ENCODE data around the gene DOLPP1.

The DOLPP1 gene

DNA sequence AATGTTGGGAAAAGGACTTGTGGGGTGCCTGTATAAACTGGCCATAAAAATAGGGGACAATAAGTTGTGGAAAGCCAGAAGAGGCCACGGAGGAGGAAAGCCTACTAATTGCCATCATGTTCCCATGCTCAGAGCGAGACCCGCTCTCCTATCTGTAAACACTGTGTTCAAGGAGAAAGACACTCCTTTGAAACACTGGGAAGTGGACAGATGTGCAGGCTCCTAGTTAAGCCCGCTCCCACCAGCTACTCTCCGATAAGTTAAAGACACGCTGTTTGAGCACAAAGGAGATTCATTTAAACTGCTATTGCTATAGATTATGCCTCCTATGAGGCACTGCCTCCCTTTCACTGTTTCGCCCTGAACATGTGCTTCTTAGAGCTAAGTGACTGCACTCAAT is 20.4 kb downstream of the DOLPP1 start:
- Histone ChIP-seq H3K9me3 (ENCODE audit: control insufficient read depth, insufficient read depth, low read depth, low read length) (no peaks in the 10 kb centered on the region), H3K4me3 (ENCODE audit: low read depth, low read length) (no peak overlapping the region), H3K27ac (ENCODE audit: extremely low read depth, low read depth, low read length) (no peak overlapping the region), H3K36me3 (ENCODE audit: control insufficient read depth in 2 of 2, insufficient read depth in 1 of 2, low read length in 2 of 2) (peaks cover 0 to 14% of the 10 kb centered on the region in 2 experiments; a peak in 1 of 3 replicates), H3K4me1 (ENCODE audit: control insufficient read depth, insufficient read depth, low read length) (no peaks in the 10 kb centered on the region)
- ChIA-PET CTCF (interaction anchor here (1.0 kb wide), 2 partner anchors 24 to 701 kb away, joined by 3 read pairs; no protein-coding TSS in a partner anchor), POLR2A (no interaction called here)
- no peak for TF ChIP-seq ZFP3 (tag by site-specific recombination; IDR thresholded peaks at IDR 0.05; ENCODE audit: low read depth)
- TF ChIP-seq, protein P1, sequence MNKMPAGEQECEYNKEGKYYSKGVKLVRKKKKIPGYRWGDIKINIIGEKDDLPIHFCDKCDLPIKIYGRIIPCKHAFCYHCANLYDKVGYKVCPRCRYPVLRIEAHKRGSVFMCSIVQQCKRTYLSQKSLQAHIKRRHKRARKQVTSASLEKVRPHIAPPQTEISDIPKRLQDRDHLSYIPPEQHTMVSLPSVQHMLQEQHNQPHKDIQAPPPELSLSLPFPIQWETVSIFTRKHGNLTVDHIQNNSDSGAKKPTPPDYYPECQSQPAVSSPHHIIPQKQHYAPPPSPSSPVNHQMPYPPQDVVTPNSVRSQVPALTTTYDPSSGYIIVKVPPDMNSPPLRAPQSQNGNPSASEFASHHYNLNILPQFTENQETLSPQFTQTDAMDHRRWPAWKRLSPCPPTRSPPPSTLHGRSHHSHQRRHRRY (tag by site-specific recombination; IDR thresholded peaks at IDR 0.05) = no peak

DNA sequence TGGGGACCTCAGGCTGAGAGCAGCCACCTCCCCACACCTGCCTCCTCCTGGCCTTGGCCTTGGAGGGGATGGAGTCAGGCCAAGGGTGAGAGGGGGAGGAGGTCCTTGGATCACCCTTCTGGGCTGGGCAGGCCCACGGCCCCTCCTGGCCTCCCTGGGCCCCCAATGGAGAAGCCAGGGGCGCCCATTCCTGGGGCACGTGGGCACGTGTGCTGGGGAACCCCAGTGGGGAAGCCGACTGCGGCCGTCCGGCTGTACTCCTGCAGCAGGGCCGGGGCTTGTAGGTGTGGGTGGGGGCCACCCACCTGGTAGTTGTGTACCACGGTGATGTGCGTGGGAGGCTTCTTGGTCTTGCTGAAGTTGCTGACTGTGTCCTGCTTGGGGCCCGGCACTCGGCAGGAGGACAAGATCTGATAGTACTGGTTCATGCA is 21.2 kb downstream of the DOLPP1 start:
- CTCF ChIA-PET = no interaction called here
- no peak overlapping the region for H3K4me3 ChIP-seq (ENCODE audit: low read depth, low read length)

DNA sequence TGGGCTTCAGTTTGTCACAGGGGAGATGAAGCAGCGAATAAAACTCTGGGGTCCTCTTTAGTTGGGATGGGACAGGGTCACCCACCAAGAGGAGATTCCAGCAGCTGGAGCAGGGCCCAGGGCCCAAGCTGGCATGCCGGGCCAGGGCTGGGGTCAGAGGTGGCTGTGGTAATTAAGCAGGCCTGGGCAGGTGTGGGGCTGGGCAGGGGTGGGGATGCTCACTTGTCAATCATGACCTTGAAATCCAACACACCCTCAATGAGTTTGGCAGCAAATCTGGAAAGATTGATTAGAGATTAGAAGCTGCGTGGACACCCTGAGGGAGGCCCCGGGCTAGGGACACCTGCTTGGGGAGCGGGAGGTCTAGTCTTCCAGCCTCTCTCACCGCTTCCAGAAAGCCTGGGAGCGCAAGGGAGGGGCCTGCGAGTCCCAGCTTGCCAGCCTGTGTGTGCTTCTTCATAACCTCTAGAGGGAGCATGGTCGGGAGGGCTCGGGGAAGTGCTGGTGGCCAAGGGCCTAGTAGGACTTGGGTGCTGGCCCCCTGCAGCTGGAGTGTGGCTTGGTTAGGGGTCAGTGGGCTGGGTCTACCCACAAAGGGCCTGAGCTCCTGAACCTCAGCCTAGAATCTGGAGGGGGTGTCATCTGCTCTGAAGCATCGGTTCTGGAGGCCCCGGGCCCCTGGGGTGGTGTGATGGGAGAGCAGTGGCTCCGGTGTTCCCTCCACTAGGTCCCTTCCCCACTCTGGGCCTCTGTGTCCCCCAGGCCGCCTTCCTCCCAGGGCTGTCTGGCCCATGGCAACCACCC is 22.1 kb downstream of the DOLPP1 start:
- Histone ChIP-seq H3K36me3 (ENCODE audit: control insufficient read depth in 2 of 2, insufficient read depth in 1 of 2, low read length in 2 of 2) (peaks cover 0 to 14% of the 10 kb centered on the region in 2 experiments; a peak in 1 of 3 replicates), H3K4me3 (ENCODE audit: low read depth, low read length) (no peak overlapping the region), H3K9me3 (ENCODE audit: control insufficient read depth, insufficient read depth, low read depth, low read length) (no peaks in the 10 kb centered on the region), H3K27ac (ENCODE audit: extremely low read depth, low read depth, low read length) (no peak overlapping the region), H3K4me1 (ENCODE audit: control insufficient read depth, insufficient read depth, low read length) (no peaks in the 10 kb centered on the region)
- CTCF ChIA-PET = interaction anchor here (0.6 to 1.2 kb wide), 4 partner anchors 25 to 518 kb away, joined by 3 to 4 read pairs (median 3); no protein-coding TSS in a partner anchor
- POLR2A ChIA-PET = interaction anchor here (1.0 to 1.2 kb wide), 2 partner anchors 9 to 29 kb away, joined by 3 to 5 read pairs; partner anchors contain the start of gene PTPA
- no peak for TF ChIP-seq ZEB2 (tag by site-specific recombination; IDR thresholded peaks at IDR 0.05)
- TF ChIP-seq, protein P2, sequence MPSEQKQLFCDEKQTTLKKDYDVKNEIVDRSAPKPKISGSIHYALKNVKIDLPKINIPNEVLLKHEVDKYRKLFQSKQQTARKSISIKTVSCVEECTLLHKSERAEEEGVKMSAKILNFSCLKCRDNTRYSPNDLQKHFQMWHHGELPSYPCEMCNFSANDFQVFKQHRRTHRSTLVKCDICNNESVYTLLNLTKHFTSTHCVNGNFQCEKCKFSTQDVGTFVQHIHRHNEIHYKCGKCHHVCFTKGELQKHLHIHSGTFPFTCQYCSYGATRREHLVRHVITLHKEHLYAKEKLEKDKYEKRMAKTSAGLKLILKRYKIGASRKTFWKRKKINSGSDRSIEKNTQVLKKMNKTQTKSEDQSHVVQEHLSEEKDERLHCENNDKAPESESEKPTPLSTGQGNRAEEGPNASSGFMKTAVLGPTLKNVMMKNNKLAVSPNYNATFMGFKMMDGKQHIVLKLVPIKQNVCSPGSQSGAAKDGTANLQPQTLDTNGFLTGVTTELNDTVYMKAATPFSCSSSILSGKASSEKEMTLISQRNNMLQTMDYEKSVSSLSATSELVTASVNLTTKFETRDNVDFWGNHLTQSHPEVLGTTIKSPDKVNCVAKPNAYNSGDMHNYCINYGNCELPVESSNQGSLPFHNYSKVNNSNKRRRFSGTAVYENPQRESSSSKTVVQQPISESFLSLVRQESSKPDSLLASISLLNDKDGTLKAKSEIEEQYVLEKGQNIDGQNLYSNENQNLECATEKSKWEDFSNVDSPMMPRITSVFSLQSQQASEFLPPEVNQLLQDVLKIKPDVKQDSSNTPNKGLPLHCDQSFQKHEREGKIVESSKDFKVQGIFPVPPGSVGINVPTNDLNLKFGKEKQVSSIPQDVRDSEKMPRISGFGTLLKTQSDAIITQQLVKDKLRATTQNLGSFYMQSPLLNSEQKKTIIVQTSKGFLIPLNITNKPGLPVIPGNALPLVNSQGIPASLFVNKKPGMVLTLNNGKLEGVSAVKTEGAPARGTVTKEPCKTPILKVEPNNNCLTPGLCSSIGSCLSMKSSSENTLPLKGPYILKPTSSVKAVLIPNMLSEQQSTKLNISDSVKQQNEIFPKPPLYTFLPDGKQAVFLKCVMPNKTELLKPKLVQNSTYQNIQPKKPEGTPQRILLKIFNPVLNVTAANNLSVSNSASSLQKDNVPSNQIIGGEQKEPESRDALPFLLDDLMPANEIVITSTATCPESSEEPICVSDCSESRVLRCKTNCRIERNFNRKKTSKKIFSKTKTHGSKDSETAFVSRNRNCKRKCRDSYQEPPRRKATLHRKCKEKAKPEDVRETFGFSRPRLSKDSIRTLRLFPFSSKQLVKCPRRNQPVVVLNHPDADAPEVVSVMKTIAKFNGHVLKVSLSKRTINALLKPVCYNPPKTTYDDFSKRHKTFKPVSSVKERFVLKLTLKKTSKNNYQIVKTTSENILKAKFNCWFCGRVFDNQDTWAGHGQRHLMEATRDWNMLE (tag by site-specific recombination; conservative IDR thresholded peaks at IDR 0.05; ENCODE audit: low read depth) = no peak
- no peak for TF ChIP-seq ZNF23 (tag by site-specific recombination; IDR thresholded peaks at IDR 0.05; ENCODE audit: borderline replicate concordance)
- no peak for TF ChIP-seq ZFP69B (tag by site-specific recombination; IDR thresholded peaks at IDR 0.05)
- TF ChIP-seq, protein P3, sequence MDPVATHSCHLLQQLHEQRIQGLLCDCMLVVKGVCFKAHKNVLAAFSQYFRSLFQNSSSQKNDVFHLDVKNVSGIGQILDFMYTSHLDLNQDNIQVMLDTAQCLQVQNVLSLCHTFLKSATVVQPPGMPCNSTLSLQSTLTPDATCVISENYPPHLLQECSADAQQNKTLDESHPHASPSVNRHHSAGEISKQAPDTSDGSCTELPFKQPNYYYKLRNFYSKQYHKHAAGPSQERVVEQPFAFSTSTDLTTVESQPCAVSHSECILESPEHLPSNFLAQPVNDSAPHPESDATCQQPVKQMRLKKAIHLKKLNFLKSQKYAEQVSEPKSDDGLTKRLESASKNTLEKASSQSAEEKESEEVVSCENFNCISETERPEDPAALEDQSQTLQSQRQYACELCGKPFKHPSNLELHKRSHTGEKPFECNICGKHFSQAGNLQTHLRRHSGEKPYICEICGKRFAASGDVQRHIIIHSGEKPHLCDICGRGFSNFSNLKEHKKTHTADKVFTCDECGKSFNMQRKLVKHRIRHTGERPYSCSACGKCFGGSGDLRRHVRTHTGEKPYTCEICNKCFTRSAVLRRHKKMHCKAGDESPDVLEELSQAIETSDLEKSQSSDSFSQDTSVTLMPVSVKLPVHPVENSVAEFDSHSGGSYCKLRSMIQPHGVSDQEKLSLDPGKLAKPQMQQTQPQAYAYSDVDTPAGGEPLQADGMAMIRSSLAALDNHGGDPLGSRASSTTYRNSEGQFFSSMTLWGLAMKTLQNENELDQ (tag by site-specific recombination; IDR thresholded peaks at IDR 0.05; ENCODE audit: low read depth) = no peak
- no peak for TF ChIP-seq ZNF10 (tag by site-specific recombination; IDR thresholded peaks at IDR 0.05)
- TF ChIP-seq, protein P4, sequence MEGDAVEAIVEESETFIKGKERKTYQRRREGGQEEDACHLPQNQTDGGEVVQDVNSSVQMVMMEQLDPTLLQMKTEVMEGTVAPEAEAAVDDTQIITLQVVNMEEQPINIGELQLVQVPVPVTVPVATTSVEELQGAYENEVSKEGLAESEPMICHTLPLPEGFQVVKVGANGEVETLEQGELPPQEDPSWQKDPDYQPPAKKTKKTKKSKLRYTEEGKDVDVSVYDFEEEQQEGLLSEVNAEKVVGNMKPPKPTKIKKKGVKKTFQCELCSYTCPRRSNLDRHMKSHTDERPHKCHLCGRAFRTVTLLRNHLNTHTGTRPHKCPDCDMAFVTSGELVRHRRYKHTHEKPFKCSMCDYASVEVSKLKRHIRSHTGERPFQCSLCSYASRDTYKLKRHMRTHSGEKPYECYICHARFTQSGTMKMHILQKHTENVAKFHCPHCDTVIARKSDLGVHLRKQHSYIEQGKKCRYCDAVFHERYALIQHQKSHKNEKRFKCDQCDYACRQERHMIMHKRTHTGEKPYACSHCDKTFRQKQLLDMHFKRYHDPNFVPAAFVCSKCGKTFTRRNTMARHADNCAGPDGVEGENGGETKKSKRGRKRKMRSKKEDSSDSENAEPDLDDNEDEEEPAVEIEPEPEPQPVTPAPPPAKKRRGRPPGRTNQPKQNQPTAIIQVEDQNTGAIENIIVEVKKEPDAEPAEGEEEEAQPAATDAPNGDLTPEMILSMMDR (tag by site-specific recombination; IDR thresholded peaks at IDR 0.05) = peak; percentile 82
- no peak for TF ChIP-seq ZNF660 (tag by site-specific recombination; IDR thresholded peaks at IDR 0.05)
- TF ChIP-seq IKZF3 (tag by site-specific recombination; IDR thresholded peaks at IDR 0.05) = 0 out of 2 replicates have a peak, but pooled peaks have one; percentile 26
- peak; percentile 65 for TF ChIP-seq ZNF341 (tag by site-specific recombination; IDR thresholded peaks at IDR 0.05; ENCODE audit: low read depth)
- TF ChIP-seq ZNF148 (tag by site-specific recombination; IDR thresholded peaks at IDR 0.05; ENCODE audit: borderline replicate concordance) = no peak
- no peak for TF ChIP-seq ZFHX2 (tag by site-specific recombination; conservative IDR thresholded peaks at IDR 0.05)

More for the DNA sequence above, 21.2 kb downstream of the DOLPP1 start:
- Histone ChIP-seq H3K4me1 (ENCODE audit: control insufficient read depth, insufficient read depth, low read length) (no peaks in the 10 kb centered on the region), H3K36me3 (ENCODE audit: control insufficient read depth in 2 of 2, insufficient read depth in 1 of 2, low read length in 2 of 2) (peaks cover 0 to 10% of the 10 kb centered on the region in 2 experiments; a peak in 1 of 3 replicates), H3K27ac (ENCODE audit: extremely low read depth, low read depth, low read length) (no peak overlapping the region), H3K9me3 (ENCODE audit: control insufficient read depth, insufficient read depth, low read depth, low read length) (no peaks in the 10 kb centered on the region)
- TF ChIP-seq EGR2 (tag by site-specific recombination; IDR thresholded peaks at IDR 0.05; ENCODE audit: low read depth) (peak; percentile 93), ZFHX2 (tag by site-specific recombination; conservative IDR thresholded peaks at IDR 0.05) (peak; percentile 95), SCRT2 (tag by site-specific recombination; IDR thresholded peaks at IDR 0.05) (no peak), GLIS1 (tag by site-specific recombination; IDR thresholded peaks at IDR 0.05) (0 out of 2 replicates have a peak, but pooled peaks have one; percentile 18), ZNF555 (tag by site-specific recombination; conservative IDR thresholded peaks at IDR 0.05) (no peak)
- POLR2A ChIA-PET = no interaction called here

All from HEK293 (cell line).